GM21423 (cell line): ENCODE data around the gene IBA57.
"Not testable (repeated sequence)": the region's sequence is repeated elsewhere in the genome, so short reads cannot be mapped to it uniquely, and the experiment has no call there.

Experiments used
- ATAC-seq: cut with Tn5 transposase; IDR thresholded peaks from one replicate; pipeline ENCODE4 v1.9.1; 2021; ENCODE audit warnings: mild to moderate bottlenecking, moderate library complexity; ENCODE audit not compliant: unreplicated experiment

IBA57 gene

DNA sequence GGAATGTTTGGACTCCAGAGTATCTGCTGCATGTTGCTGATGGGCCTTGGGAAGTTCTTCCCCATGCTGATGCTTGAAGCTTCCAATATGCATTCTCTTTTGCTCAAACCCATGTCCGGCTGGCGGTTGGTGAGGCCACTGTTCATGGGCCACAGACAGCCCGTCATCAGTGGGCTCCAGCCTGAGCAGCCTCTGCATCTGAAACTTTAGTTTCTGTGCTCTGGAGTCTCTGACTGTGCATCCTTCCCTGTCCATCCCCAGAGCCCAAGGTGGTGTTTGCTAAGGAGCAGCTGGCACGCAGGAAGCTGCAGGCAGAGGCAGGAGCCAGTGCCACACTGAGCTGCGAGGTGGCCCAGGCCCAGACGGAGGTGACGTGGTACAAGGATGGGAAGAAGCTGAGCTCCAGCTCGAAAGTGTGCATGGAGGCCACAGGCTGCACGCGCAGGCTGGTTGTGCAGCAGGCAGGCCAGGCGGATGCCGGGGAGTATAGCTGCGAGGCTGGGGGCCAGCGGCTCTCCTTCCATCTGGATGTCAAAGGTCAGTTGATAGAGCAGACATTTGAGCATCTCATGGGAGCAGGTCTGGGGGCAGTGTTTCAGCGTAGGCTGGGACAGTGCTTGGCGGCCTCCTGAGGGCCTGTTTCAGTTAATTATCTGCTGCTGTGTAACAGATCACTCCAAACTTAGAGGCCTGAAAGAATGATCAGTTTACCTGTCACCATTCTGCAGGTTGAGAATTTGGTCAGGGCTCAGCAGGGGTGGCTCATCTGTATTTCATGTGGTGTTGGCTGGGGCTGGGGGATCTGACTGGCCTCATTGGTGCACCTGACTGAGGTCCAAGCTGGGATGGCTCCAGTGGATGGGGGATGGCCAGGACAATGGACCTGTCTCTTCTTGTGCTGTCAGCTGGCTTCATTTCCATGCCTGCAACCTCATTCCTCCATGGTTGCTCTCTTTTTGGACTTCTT, 58.9 kb downstream of the IBA57 start:
- ATAC-seq: no peak

DNA sequence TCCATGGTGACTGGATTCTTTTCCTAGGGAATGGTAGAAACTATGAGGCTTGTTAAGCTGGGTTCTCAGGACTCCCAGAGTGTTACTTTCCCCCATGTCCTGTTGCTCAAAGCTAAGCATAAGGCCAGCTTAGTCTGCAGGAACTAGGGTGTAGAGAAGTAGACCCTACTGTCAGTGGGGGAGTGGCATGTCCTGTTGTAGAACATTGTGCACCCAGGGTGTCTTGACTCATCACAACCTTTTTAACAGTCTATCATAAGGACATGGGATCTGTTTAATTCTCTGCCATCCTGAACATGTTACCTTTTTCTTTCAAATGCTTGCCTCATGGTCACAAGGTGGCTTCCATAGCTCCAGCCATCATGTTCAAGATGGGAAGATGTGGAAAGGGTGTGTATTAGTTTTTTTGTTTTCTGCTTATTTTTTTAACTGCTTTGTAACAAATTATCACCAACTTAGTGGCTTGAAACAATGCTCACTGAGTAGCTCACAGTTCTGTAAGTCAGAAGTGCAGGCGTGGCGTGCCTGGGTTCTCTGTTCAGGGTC, 59.6 kb downstream of the IBA57 start:
- ATAC-seq: no peak

DNA sequence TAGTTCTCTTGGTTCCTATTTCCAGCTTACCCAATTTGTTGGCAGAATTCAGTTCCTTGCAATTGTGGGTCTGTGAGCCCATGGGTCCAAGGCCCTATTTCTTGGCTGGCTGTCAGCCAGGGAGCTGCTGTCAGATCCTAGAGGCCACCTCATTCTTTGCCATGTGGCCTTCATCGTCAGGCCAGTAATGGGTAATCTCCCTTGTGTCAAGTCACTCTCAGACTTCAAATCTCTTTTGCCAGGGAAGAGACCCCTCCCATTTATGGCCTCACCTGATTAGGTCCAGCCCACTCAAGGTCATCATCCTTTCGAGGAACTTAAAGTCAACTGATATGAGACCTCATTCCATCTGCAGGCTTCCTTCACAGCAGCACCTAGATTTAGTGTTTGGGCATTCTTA, 60.1 kb downstream of the IBA57 start:
- no peak for ATAC-seq

DNA sequence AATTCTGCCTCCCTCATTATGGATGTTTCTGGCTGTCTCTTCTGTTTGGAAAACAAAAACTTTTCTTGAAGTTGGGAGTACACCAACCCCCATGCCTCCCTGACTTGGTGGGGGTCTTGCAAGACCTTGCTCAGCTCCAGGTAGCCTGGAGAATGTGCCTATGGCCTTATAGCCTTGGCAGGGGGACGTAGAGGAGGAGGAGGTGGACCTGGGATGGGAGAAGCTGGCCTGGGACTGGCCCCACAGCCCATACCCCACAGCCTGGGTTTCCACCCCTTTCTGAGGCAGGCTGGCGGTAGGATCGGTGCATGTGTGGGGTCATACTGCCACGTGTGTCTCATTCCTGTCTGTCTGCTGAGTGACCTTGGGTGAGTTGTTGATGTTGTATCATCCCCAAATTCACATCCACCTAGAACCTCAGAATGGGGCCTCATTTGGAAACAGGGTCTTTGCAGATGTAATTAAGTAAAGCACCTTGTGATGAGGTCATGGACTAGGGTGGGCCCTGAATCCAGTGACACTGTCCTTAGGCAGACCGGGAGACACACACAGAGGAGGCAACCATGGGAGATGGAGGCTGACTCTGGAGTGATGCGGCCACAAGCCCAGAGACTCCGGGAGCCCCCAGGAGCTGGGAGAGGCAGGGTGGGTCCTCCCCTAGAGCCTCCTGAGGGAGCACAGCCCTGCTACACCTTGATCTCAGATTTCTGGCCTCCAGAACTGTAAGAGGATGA, 60.7 kb downstream of the IBA57 start:
- ATAC-seq: no peak

DNA sequence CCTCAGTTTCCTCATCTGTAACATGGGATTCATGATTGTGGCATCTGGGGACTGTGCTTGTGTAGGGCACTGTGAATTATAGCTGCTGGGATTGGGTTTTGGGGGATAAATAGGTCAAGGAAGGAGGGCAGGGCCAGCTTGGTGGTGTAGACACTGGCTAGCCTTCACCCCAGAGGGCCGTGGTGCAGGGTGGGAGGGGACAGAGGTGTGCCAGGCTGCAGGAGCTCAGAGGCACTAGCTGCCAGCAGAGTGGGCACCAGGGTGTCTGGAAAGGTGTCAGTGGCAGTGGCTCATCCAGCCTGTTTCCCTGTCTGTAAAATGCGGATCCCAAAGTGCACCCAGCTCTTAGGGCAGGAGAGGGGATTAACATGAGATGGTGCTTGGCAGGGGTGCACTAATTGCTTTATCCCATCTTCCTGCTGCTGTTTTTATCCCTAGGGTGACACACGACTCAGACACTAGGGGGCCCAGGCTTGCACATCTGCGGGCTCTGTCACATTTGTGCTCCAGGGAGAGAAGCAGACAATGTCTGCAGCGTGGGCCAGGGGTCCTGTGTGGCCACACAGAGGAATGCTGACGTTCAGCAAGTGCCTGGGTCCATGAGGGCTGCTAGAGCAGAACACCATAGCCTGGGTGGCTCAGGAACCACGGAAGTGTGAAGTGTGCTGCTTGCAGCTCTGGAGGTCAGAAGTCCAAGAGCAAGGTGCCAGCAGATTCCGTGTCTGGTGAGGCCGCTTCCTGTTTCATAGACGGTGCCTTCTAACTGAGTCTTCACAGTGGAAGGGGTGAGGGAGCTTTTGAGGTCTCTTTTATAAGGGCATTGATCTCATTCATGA, 61.6 kb downstream of the IBA57 start:
- ATAC-seq: no peak

DNA sequence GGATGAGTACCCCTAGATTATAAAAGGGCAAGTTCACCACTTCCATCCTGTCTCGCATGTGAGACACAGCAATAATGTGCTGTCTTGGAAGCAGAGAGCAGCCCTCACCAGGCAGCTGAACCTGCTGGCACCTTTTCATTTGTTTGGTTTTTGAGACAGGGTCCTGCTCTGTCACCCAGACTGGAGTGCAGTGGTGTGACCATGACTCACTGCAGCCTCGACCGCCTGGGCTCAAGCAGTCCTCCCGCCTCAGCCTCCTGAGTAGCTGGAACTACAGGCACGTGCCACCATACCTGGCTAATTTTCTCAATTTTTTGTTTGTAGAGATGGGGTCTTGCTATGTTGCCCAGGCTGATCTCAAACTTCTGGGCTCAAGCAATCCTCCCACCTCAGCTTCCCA, 62.5 kb downstream of the IBA57 start:
- not testable (repeated sequence) for ATAC-seq

DNA sequence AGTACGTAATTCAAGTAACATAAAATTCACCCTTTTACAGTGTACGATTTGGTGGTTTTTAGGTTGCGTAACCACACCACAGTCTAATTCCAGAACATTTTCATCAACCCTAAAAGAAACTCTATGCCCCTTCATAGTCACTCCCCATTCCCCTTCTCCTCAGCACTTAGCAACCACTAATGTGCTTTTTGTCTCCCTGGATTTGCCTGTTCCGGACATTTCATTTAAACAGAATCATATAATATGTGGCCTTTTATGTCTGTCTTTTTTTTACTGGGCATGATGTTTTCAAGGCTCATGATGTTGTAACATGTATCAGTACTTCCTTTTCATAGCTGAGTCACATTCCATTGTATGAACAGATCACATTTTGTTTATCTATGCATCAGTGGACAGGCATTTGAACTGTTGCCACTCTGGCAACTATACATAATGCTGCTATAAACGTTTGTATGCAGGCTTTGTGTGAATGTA, 63.0 kb downstream of the IBA57 start:
- no peak for ATAC-seq

DNA sequence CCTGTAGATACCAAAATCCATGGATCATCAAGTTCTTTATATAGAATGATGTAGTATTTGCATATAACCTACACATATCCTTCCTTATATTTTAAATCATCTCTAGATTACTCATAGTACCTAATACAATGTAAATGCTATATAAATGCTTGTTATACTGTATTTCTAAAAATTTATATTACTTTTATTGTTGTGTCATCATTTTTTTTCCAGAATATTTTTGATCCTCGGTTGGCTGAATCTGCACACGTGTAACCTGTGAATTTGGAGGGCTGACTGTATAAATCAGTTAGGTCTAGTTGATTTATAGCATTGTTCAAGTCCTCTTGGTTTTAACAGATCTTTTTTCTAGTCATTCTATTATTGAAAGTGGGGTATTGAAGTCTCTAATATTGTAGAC, 65.6 kb downstream of the IBA57 start:
- no peak for ATAC-seq
